Activated CD8-positive, alpha-beta memory T cell treated with anti-CD3 and anti-CD28 coated beads for 4 hours (primary cell): ENCODE data around the gene KIF26A.
"Not testable (repeated sequence)": the region's sequence is repeated elsewhere in the genome, so short reads cannot be mapped to it uniquely, and the experiment has no call there.

Experiments used
- DNase-seq, 2 donors: peaks; one replicate each; pipeline ENCODE4 v3.0.0-alpha.2; 2020; ENCODE audit warnings: low read depth in 2 of 2

KIF26A gene

DNA sequence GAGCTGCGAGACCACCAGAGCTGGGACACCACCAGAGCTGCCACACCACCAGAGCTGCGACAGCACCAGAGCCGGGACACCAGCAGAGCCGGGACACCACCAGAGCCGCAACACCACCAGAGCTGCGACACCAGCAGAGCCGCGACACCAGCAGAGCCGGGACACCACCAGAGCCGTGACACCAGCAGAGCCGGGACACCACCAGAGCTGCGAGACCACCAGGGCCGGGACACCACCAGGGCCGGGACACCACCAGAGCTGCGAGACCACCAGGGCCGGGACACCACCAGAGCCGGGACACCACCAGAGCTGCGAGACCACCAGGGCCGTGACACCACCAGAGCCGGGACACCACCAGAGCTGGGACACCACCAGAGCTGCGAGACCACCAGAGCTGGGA is 69.9 kb downstream of the KIF26A start:
- DNase-seq: not testable (repeated sequence)

DNA sequence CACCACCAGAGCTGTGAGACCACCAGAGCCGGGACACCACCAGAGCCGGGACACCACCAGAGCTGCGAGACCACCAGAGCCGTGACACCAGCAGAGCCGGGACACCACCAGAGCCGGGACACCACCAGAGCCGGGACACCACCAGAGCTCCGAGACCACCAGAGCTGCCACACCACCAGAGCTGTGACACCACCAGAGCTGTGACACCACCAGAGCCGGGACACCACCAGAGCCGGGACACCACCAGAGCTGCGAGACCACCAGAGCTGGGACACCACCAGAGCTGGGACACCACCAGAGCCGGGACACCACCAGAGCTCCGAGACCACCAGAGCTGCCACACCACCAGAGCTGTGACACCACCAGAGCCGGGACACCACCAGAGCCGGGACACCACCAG is 70.7 kb downstream of the KIF26A start:
- not testable (repeated sequence) for DNase-seq

DNA sequence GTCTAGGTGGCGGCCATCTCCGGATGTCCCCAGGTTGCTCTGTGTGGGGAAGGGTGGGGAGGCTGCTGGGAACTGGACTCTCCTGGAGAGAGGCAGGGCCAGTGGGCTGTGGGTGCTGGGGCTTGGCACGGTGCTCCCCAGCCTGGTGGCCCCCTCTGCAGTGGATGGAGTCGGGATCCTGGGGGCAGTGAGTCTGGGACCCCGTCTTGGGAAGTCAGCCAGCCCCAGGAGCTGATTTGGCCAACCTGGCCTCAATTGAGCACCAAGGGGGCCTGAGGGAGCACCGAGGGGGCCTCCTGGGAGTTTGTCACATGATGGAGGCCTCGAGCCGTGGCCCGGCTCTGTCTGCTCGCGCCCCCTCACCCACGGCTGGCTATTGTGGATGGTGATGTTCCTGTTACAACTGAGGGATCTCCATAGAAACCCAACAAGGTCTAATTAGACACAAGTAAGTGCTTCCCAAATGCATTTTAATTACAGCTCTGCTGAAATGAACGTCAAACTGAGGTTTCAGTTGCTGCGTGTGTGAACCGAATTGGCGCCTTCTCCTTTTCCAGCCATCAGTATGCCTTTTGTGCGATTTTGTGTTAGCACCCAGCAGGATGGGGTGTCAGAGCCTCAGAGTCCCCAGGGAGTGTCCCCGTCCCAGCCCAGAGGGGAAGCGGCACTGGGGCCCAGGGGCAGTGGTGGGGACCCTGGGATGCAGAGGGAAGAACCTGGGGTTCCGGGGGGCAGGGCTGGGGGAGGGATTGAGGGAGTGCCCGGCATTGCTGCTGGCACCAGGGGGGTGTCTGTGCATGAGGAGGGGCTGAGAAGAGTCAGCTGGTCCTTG is 71.8 kb downstream of the KIF26A start:
- no peak for DNase-seq

DNA sequence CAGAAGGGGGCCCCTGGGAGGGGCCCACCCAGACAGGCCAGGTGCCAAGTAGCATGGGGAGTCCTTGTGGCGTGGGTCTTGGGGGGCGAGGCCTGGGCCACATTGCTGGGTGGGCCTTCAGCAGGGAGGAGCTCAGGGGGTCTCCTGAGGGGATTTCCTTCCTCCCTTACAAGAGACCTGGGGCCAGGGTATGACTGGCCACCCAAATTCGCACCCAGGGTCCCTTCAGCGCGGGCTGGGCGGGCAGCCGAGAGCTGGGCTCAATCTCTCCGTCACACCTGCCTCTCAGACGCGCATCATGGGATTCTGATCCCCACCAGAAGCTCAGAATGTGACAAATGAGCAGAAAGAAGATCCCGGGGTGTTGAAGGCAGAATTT is 72.4 kb downstream of the KIF26A start:
- DNase-seq: no peak

DNA sequence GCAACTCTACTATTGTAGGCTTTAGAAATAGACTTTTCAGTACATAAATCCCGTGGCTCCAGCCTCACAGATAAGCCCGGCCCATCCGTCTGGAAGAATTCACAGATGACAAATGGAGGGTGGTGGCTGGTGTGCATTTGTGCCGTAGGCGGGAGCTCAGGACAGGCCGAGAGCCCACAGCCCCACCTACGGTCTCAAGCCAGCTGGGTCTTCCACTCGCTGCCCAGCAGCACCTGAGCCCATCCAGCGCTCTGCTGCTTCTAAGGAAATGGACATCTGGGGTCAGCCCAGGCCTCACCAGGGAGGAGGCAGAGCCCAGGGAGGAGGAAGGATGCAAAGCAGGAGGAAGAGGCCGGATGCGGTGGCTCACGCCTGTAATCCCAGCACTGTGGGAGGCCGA is 72.8 kb downstream of the KIF26A start:
- no peak for DNase-seq

DNA sequence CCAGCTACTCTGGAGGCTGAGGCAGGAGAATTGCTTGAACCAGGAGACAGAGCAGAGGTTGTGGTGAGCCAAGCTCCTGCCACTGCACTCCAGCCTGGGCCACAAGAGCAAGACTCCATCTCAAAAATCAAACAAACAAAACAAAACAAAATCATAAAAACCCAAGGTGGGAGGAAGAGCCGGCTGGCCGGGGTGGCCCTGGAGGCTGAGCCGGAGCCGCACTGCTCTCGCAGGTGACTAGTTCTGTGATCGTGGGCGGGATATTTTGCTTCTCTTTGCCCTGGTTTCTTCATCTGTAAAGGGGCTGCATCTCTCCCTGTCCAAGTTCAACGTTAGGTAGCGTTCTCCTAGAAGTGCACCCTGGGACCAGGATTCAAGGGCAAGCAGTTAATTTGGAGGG is 73.4 kb downstream of the KIF26A start:
- DNase-seq: no peak

DNA sequence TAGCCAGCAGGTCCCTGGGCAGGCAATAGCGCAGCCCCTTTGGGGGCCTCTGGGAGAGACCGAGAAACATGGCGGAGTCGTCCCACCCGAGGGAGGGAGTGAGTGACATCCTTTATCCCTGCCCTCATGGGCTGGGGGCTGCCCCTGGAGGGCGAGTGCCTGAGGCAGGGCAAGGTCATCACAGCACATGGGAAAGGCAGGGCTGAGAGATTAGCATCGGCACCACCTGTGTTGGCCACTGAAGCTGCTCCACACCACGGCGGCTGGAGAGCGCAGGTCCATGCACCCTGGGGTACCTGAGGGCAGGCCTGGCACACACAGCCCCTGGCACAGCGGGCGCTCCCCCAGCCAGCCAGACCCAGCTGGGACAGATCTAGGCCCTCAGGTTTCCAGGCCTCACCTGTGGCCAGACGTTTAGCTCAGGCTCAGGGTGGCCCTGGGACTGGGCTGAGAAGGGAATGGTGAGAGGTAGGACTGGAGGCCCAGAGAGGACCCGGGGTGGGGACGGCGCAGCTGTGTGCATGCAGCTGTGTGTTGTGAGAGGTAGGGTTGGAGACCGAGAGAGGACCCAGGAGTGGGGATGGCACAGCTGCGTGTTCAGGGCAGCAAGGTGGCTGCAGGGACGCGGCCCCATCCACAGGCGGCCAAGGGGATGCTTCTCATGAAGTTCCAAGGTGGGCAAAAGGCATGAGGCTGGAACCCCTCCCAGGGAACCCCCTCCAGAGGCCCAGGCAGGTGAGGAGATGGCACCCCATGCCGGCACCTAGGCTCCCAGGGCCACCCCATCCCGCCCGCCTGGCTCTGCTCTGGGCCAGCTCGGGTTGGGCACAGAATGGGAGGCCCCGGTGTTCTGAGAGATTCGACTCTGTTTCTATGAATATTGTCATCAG is 74.1 kb downstream of the KIF26A start:
- DNase-seq: no peak

DNA sequence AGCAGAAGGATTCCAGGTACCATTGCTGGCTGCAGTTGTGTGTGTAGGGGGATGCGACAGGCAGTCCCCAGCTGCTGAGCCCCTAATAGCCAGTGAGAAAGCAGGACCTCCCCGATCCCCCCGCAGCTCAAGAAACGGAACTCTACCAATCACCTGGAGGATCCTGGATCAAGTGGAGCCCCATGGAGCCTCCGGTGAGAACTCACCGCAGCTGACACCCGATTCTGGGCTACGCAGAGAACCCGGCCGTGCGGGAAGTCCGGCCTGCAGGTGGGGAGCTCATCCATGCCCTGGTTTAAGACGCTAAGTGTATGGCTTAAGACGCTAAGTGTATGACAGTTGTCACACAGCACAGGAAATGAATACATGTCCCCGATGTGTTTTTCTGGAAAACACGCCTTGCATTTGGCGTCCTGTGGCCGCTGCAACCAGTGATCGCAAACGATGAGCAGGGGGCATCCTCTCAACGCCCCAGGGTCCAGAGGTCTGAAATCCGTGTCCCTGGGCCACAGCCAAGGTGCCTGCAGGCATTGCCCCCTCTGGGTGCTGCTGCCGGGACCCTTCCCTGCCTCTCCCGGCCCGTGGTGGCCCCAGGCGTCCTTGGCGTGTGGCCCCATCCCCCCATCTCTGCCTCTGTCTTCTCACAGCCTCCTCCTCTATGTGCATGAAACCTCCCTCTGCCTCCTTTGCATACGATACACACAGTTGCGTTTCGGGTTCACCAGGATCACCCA is 75.1 kb downstream of the KIF26A start:
- DNase-seq: no peak

DNA sequence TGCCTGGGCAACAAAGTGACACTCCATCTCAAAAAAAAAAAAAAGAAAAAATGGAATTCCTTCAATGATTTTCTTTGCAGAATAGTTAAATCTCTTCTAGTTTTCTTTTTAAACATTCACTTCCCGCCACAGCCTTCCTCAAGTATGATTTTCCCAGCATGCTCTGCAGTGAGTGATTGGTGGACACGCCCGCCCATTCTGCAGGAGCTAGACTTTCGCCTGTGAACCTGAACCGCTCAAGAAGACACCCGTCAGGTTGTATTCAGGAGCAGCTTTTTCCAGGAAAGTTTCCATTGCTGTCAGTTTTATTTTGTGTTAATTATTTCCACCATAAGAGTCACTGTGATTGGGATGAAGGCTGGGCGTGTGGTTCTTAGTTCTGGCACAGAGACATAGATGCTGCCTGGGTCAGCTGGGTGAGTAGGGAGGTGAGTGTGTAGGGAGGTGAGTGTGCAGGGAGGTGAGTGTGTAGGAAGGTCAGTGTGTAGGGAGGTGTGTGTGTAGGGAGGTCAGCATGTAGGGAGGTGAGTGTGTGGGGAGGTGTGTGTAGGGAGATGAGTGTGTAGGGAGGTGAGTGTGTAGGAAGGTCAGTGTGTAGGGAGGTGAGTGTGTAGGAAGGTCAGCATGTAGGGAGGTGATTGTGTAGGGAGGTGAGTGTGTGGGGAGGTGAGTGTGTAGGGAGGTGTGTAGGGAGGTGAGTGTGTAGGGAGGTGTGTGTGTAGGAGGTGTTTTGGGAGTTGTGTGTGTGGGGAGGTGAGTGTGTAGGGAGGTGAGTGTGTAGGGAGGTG is 76.2 kb downstream of the KIF26A start:
- no peak for DNase-seq

DNA sequence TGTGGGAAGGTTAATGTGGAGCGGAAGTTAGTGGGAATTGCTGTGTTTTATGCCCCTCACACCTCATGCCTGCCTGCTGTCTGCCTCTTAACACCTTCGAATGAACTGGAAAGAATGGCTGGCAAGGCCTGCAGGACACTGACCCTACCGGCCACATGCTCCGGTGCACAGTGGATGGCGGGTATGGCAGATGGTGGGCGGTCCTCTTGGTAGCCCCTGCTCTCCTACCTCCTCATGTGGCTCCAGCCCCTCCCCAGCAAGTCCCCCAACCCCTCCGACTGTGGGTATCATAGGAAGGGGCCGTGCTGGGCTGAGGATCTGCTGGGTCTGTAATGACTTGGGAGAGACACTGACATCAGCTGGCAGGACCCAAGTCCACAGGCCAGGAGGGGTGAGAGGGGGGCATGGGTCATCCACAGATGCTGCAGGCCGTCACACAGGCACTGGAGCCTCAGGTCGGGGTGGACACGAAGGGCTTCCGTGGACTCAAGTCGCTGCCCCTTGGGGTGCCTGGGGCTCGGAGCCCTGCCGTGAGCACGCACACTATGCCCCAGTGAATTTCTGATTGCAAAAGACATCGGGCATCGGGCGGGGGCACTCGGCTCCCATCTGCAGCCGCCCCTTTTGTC is 77.4 kb downstream of the KIF26A start:
- DNase-seq: no peak

DNA sequence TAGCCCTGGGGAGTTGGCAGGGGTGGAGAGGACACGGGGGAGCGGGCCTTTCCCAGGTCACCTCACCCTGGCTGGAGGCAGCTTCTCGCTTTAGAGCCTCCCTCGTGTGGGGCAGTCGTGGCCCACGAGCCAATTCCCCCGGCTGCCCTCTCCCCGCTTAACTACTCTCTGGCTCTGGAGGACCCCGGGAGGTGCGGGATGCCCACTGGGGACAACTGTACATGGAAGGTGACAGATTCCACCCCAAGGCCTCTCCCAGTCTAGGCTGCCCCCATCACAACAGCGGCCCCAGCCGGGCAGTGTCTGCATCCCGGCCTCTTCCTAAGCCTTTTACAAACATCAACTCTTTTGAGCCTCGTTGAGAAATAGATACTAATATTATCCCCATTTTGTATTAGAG is 78.1 kb downstream of the KIF26A start:
- no peak for DNase-seq

DNA sequence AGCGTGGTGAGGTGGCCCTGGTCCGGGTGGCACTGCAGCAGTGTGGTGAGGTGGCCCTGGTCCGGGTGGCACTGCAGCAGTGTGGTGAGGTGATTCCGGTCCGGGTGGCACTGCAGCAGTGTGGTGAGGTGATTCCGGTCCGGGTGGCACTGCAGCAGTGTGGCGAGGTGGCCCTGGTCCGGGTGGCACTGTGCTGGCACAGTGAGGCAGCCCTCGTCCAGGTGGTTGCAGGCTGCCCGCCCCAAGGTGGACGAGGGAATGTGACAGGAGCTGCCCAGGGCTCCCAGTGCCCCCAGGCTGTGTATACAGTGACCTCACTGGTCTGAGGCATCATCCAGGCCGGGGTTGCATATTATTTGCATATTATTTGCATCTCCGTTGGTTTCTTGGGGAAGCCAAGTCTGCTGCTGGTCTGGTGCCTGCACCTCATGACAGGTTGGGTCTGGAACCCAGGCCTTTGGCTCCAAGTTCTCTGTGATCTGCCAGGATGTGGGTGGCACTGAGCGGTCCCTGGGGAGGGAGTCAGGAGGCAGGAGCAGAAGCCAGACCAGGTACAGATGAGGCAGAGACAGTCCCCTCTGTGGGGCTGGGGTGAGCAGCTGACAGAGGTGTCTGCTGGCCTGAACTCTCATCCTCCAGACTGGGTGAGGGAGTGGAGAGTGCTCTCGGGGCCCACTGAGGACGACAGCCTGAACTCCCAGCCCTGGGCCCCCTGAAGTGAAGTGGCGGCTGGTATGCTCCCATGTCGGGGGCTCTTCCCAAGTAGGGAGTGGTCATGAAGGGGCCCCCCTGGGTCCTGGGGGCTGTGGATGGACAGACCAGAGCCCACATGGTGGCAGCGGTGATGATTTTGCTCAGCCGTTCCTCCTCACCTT is 79.3 kb downstream of the KIF26A start:
- no peak for DNase-seq

DNA sequence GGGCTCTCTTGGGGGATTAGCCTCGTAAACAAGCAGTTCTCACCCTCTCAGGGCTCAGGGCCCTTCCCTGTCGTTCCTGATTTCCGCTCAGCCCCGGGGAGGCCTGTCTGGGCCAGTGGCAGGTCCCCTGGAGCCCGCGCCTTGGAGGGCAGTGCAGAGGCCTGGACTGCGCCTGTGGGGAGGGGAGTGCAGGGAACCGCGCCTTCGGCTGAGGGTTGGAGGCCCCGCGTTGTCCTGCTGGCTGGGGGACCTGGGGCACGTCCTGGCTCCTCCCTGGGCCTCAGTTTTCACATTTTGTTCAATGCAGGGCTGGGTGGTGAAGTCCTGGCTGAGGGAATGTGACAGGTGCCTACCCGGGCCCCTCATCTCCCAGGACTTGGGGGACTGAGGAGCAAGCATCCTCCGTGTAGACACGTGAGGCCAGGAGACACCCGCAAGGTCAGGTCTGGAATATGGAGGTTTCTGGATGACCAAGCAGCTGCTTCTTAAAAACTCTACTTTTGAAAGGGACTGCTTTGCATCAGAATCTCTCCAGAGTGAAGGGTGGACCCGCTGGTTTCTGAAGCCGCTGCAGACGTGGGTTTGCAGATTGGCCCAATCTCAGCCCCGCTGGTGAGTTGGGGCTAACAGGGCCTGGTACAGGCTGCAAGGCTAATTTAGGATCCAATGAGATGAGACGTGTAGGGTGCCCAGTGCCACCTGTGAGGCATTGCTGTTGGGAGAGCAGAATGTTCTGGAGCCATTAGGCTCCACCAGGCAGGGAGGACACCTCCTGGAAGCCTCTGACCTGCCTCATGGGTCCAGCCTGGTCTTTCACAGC is 80.2 kb downstream of the KIF26A start:
- DNase-seq: no peak

DNA sequence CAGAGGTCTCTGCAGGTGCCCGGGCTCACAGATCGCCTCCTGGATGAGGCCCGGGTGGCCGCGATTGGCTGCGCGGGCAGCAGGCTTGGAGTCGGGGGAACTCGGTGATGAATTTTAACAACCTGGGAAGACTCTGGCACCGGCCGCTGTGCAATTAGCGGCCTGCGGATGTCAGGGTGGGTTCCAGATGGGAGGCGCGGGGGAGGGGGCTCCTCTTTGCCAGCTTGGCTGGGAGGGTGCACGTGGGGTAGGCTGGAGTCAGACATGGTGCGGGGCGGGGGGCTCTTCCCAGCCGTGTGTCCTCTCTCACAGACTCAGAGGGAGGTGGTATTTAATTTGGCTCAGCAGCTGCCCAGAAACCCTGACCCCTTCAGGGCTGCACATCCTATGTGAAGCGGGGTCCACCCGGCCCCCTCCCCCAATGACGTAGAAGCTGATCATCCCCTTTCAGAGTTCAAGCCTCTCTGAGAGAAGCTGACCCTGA is 81.4 kb downstream of the KIF26A start:
- DNase-seq: no peak

DNA sequence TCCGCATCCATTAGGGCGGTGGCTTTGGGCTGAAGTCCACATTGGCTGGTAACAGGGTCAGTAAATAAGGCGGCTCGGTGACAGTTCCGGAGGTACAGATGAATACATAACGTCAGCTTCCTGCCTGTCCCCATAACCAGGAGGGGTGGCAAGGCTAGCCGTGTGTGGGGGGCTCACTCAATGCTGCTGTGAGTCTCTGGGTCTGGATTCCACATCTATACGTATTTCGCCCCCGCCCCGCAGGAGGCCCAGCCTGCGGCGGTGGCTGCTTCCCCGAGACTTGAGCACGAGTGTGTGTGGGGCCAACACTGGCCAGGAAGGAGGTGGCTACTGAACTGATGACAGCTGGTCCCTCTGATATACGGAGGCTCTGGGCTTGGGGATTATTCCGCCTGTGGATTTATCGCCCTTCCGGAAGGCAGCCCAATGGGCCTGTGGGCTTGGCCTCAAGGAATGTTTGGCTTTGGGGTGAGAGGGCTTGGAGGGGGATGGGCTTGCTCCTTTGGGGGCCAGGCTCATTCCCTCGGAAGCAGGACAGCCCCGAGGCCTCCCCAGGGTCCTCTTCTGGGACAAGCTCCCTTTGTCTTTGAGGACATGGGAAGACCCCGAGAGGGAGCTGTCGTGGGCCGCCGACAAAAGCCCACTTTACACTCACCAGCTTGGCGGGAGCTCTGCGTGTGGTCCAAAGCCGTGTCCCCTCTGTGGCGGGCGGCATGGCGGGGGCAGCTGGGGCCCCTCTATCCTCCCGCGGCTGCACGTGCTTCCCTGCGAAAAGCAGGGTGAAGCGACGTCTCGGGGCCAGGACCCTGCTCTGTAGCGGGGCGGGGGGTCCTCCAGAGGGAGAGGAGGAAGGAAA is 82.1 kb downstream of the KIF26A start:
- no peak for DNase-seq

DNA sequence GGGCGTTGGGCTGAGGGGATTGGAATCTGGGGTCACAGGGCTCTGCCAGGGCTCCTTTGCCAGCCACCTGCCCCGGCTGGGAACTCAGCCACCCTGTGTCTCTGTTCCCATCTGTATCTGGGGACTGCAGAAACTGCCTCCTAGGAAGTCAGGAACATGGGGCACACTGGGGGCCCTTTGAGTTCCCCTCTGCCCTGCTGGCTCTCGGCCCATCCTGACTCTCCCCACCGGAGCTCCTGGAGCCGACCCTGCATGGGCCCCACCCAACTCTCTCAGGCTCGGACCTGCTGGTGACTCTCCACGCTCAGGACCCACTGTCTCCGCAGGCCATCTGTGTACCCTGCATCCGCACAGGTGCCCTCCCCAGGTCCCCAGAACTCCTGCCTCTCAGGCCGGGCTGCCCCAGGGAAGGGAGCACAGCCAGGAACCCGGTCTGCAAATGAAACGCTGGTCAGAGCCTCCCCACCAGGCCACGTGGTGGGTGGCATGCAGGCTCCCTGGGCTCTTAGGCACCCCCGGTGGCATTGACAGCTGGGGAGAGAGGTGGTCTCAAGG is 82.8 kb downstream of the KIF26A start:
- DNase-seq: no peak

DNA sequence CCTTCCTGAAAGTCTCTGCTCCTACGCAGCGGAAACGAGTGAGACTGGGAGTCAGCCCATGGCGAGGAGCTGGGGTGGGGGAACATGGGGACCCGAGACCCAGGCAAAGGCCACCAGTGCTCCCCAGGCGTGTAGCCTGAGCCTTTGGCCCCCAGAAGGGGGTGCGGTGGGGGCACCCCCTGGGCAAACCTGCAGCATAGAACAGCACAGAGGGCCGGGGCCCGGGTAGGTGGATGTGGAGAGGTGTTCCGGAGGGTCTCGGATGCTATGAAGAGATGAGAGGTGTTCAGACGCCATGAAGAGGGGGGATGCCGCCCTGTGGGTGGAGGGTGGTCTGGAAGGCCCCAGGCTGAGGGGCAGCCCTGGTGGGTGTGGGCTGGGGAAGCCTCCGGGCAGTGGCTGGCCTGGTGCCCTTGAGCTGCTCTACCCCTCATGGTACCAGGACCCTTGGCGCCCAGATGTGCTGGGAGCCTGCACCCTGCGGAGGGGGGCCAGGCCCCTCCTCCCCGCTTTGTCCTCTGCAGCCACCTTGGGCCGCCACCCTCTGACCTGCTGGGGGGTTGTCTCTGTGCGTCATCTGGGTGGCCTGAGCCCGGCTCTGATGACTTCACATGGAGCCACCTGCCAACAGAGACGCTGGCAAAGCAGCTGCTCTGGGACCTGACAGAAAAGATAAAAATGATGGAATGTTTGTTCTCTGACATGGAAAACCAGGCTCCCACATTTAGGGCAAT is 83.4 kb downstream of the KIF26A start:
- no peak for DNase-seq
